Adipose tissue (tissue), 3 donors: ENCODE results near the gene EXOG. TPM values are rescaled to one million over a fixed set of nuclear protein-coding genes. Genes with fewer than 3 reads are reported as not detected.

ENCODE experiments used
- H3K27ac ChIP-seq: one replicate; pipeline ENCODE4 v1.5.1; 2013; ENCODE audit warnings: low read depth, low read length
- WGBS, 3 donors: extraction: QIAGEN DNeasy Blood & Tissue Kit; methylation state at CpG; one replicate each; pipeline ENCODE4 v1.1.7; 2013; 5-methylcytosine and 5-hydroxymethylcytosine counted together
- polyA plus RNA-seq, 3 donors: library from polyadenylated mRNA; stranded (reverse); fragments of 200-250 nt; gene quantifications; one replicate each; pipeline ENCODE4 v1.2.3, GENCODE V29; 2013
- donor health status: healthy with polysubstance abuse.
- donor health status: Bipolar disorder and iron deficiency.
- donor health status: healthy.

The EXOG gene
- polyA plus RNA-seq, 3 donors = 2.2 to 7.8 (median 3.0) TPM

GRCh38 chr3:38534180-38534579 is 38.0 kb downstream of the EXOG start:
- 94 to 99% (median 99%) methylated on average over 2 of the region's 2 CpGs for WGBS, 3 donors
- H3K27ac ChIP-seq = no peak overlapping the region

- H3K27ac ChIP-seq = no peak overlapping the region
- 97 to 98% (median 97%) methylated on average over 7 of the region's 7 CpGs for WGBS, 3 donors
Observed at GRCh38 chr3:38534604-38535003, 38.5 kb downstream of the EXOG start.

- H3K27ac ChIP-seq = no peak overlapping the region
- WGBS, 3 donors = 72 to 84% (median 83%) methylated on average over 3 of the region's 3 CpGs
Observed at GRCh38 chr3:38536671-38537070, 40.5 kb downstream of the EXOG start.

- H3K27ac ChIP-seq = no peak overlapping the region
- WGBS, 3 donors = 76 to 82% (median 81%) methylated on average over 8 of the region's 8 CpGs
Observed at GRCh38 chr3:38538773-38539353, 42.7 kb downstream of the EXOG start.

GRCh38 chr3:38541806-38542205 is 45.7 kb downstream of the EXOG start:
- 69 to 86% (median 76%) methylated on average over 9 of the region's 9 CpGs for WGBS, 3 donors
- no peak overlapping the region for H3K27ac ChIP-seq

GRCh38 chr3:38542401-38543298 is 46.5 kb downstream of the EXOG start:
- H3K27ac ChIP-seq = no peak overlapping the region
- 48 to 64% (median 62%) methylated on average over 16 of the region's 16 CpGs for WGBS, 3 donors

GRCh38 chr3:38543586-38543985 is 47.4 kb downstream of the EXOG start:
- WGBS, 3 donors = 62 to 74% (median 64%) methylated on average over 7 of the region's 7 CpGs
- H3K27ac ChIP-seq = no peak overlapping the region

- 91 to 100% (median 93%) methylated on average over 3 of the region's 3 CpGs for whole genome bisulfite sequencing, 3 donors
Observed at GRCh38 chr3:38544926-38545325, 48.8 kb downstream of the EXOG start.

GRCh38 chr3:38545550-38545949 is 49.4 kb downstream of the EXOG start:
- WGBS, 3 donors = 75 to 88% (median 80%) methylated on average over 1 of the region's 1 CpG

More at GRCh38 chr3:38544926-38545325, 48.8 kb downstream of the EXOG start:
- no peak overlapping the region for H3K27ac ChIP-seq

GRCh38 chr3:38545983-38546382 is 49.8 kb downstream of the EXOG start:
- H3K27ac ChIP-seq = no peak overlapping the region
- WGBS, 3 donors = 90 to 92% (median 91%) methylated on average over 4 of the region's 4 CpGs

More at GRCh38 chr3:38545550-38545949, 49.4 kb downstream of the EXOG start:
- H3K27ac ChIP-seq = no peak overlapping the region

GRCh38 chr3:38548154-38548931 is 52.2 kb downstream of the EXOG start:
- 58 to 75% (median 69%) methylated on average over 17 of the region's 17 CpGs for WGBS, 3 donors
- H3K27ac ChIP-seq = no peak overlapping the region

GRCh38 chr3:38549082-38549481 is 52.9 kb downstream of the EXOG start:
- WGBS, 3 donors = 78 to 85% (median 82%) methylated on average over 9 of the region's 9 CpGs
- no peak overlapping the region for H3K27ac ChIP-seq

- H3K27ac ChIP-seq = no peak overlapping the region
- WGBS, 3 donors = 76 to 95% (median 90%) methylated on average over 7 of the region's 7 CpGs
Observed at GRCh38 chr3:38549486-38549885, 53.3 kb downstream of the EXOG start.

GRCh38 chr3:38549957-38550840 is 54.1 kb downstream of the EXOG start:
- 93 to 97% (median 95%) methylated on average over 33 of the region's 33 CpGs for WGBS, 3 donors

GRCh38 chr3:38551026-38551832 is 55.1 kb downstream of the EXOG start:
- no peak overlapping the region for H3K27ac ChIP-seq
- WGBS, 3 donors = 92 to 96% (median 94%) methylated on average over 30 of the region's 30 CpGs

More at GRCh38 chr3:38549957-38550840, 54.1 kb downstream of the EXOG start:
- H3K27ac ChIP-seq = no peak overlapping the region

GRCh38 chr3:38552364-38552763 is 56.2 kb downstream of the EXOG start:
- no peak overlapping the region for H3K27ac ChIP-seq
- WGBS, 3 donors = 71 to 81% (median 77%) methylated on average over 6 of the region's 6 CpGs

GRCh38 chr3:38553071-38553470 is 56.9 kb downstream of the EXOG start:
- H3K27ac ChIP-seq = no peak overlapping the region
- WGBS, 3 donors = 75 to 92% (median 90%) methylated on average over 2 of the region's 2 CpGs
